HepG2 (cell line): Measurements from ENCODE around the gene ZNF597. TPM values are rescaled to one million over a fixed set of nuclear protein-coding genes. Genes with fewer than 3 reads are reported as not detected.

Experiments
- CC2D1A ChIP-seq: sonication (generic); formaldehyde crosslinking; IDR thresholded peaks from 2 replicates; pipeline ENCODE4 v1.8.1; 2023; ENCODE audit warnings: mild to moderate bottlenecking, missing genetic modification reagents
- ESRRA ChIP-seq: sonication (generic); formaldehyde crosslinking; IDR thresholded peaks from 2 replicates; pipeline ENCODE4 v1.5.1; 2020; ENCODE audit warnings: mild to moderate bottlenecking, low read depth, missing genetic modification reagents
- HDAC1 ChIP-seq: sonication (generic); formaldehyde crosslinking; IDR thresholded peaks from 2 replicates; pipeline ENCODE4 v1.5.1; 2020; ENCODE audit warnings: mild to moderate bottlenecking, missing genetic modification reagents
- HDAC6 ChIP-seq: fragments of 200-600 bp; sonication (generic); IDR thresholded peaks from 2 replicates; pipeline ENCODE4 v1.7.0; 2017; ENCODE audit warnings: mild to moderate bottlenecking, antibody characterized with exemption, low read length, low read depth
- NPAS2 ChIP-seq: sonication (generic); formaldehyde crosslinking; IDR thresholded peaks from 2 replicates; pipeline ENCODE4 v1.8.0; 2022; ENCODE audit warnings: mild to moderate bottlenecking, missing genetic modification reagents, borderline replicate concordance
- ONECUT2 ChIP-seq: sonication (generic); formaldehyde crosslinking; IDR thresholded peaks from 2 replicates; pipeline ENCODE4 v1.4.0; 2020; ENCODE audit warnings: missing genetic modification reagents
- REXO4 ChIP-seq: sonication (generic); formaldehyde crosslinking; IDR thresholded peaks from 2 replicates; pipeline ENCODE4 v1.8.0; 2022; ENCODE audit warnings: missing genetic modification reagents, mild to moderate bottlenecking, borderline replicate concordance
- ZNF350 ChIP-seq: sonication (generic); formaldehyde crosslinking; IDR thresholded peaks from 2 replicates; pipeline ENCODE4 v1.4.0; 2020; ENCODE audit warnings: mild to moderate bottlenecking, low read depth, missing genetic modification reagents, borderline replicate concordance
- ZNF839 ChIP-seq: sonication (generic); formaldehyde crosslinking; IDR thresholded peaks from 2 replicates; pipeline ENCODE4 v1.4.0; 2020; ENCODE audit warnings: missing genetic modification reagents, mild to moderate bottlenecking, borderline replicate concordance
- polyA plus RNA-seq, 8 experiments: library from polyadenylated mRNA; depleted of rRNA in 3 of 8; stranded (reverse) in 7 of 8; unstranded in 1 of 8; fragments of >200 nt; fragmentation: Illumina TruSeq in 4 of 8; extraction: Trizol in 4 of 8; gene quantifications; 2 replicates each; pipeline versions ENCODE4 v1.2.1 to v1.2.3, GENCODE V29; 2011 to 2016; ENCODE audit warnings: low read depth in 4 of 8, missing spikeins in 1 of 8, mixed read lengths in 1 of 8; ENCODE audit not compliant: insufficient read depth in 1 of 8
- total RNA-seq, 5 experiments: library from RNA; depleted of rRNA; stranded (reverse); fragments of >200 nt; fragmentation: Illumina TruSeq; extraction: Trizol; gene quantifications; 2 replicates each; pipeline ENCODE4 v1.2.3, GENCODE V29; 2016; ENCODE audit warnings: low read depth in 1 of 5
- TF ChIP-seq, protein P1 (sequence below): sonication (generic); formaldehyde crosslinking; IDR thresholded peaks from 2 replicates; pipeline ENCODE4 v1.9.0; 2021; ENCODE audit warnings: mild to moderate bottlenecking, missing genetic modification reagents
- TF ChIP-seq, protein P2 (sequence below): IDR thresholded peaks from 2 replicates; pipeline ENCODE4 v1.6.1; 2016; ENCODE audit warnings: low read depth
- TF ChIP-seq, protein P3 (sequence below): sonication (generic); formaldehyde crosslinking; IDR thresholded peaks from 2 replicates; pipeline ENCODE4 v1.9.0; 2022; ENCODE audit warnings: missing genetic modification reagents, mild to moderate bottlenecking, borderline replicate concordance
- TF ChIP-seq, protein P4 (sequence below): sonication (generic); formaldehyde crosslinking; IDR thresholded peaks from 2 replicates; pipeline ENCODE4 v1.8.1; 2022; ENCODE audit warnings: mild to moderate bottlenecking, missing genetic modification reagents
- TF ChIP-seq, protein P5 (sequence below): sonication (generic); formaldehyde crosslinking; IDR thresholded peaks from 2 replicates; pipeline ENCODE4 v1.4.0; 2020; ENCODE audit warnings: low read depth, mild to moderate bottlenecking, missing genetic modification reagents

Gene ZNF597
- total and polyA plus RNA-seq, 2 of the 13 experiments (the other 11 are each of a cell fraction or from before 2014, with no cell fraction given): 1.3 to 2.4 TPM

DNA sequence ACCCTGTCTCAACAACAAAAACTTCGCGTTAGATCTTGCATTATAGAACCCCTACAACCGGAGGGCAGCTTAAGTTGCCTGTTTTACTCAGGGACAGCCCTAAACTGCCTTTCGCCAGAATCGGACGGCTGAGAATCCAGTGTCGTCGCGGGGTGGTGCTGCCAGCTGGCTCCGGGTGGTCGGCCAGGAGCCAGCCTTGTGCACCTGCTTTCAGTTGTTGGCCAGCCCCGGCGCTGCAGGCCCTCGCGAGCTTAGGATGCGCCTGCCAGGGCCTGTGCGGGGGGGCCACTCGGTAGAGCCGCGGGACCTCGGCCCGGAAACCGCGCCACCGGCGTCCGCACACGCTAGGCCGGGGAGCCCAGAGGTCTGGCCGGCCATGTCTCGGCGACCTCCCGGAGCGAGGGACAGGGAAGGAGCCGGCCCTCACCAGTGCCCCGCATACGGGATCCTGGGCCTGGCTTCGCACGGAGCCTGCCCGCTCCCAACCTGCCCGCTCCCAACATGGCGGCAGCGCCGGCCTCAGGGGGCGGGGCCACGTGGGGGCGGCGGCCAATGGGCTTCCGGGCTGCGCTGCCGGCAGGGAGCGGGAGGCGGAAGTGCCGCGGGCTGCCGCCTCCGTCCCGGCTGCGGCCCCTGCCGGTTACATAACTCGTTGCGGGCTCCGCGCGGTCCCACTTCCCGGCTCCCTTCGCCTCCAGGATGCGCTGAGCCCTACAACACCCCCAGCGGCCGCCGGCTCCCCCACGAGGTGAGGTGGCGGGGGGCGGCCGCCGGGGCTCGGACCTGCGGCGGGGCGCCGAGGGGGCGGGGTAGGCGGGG lies 14.3 kb upstream of the ZNF597 start (continued):
- TF ChIP-seq, protein P1, sequence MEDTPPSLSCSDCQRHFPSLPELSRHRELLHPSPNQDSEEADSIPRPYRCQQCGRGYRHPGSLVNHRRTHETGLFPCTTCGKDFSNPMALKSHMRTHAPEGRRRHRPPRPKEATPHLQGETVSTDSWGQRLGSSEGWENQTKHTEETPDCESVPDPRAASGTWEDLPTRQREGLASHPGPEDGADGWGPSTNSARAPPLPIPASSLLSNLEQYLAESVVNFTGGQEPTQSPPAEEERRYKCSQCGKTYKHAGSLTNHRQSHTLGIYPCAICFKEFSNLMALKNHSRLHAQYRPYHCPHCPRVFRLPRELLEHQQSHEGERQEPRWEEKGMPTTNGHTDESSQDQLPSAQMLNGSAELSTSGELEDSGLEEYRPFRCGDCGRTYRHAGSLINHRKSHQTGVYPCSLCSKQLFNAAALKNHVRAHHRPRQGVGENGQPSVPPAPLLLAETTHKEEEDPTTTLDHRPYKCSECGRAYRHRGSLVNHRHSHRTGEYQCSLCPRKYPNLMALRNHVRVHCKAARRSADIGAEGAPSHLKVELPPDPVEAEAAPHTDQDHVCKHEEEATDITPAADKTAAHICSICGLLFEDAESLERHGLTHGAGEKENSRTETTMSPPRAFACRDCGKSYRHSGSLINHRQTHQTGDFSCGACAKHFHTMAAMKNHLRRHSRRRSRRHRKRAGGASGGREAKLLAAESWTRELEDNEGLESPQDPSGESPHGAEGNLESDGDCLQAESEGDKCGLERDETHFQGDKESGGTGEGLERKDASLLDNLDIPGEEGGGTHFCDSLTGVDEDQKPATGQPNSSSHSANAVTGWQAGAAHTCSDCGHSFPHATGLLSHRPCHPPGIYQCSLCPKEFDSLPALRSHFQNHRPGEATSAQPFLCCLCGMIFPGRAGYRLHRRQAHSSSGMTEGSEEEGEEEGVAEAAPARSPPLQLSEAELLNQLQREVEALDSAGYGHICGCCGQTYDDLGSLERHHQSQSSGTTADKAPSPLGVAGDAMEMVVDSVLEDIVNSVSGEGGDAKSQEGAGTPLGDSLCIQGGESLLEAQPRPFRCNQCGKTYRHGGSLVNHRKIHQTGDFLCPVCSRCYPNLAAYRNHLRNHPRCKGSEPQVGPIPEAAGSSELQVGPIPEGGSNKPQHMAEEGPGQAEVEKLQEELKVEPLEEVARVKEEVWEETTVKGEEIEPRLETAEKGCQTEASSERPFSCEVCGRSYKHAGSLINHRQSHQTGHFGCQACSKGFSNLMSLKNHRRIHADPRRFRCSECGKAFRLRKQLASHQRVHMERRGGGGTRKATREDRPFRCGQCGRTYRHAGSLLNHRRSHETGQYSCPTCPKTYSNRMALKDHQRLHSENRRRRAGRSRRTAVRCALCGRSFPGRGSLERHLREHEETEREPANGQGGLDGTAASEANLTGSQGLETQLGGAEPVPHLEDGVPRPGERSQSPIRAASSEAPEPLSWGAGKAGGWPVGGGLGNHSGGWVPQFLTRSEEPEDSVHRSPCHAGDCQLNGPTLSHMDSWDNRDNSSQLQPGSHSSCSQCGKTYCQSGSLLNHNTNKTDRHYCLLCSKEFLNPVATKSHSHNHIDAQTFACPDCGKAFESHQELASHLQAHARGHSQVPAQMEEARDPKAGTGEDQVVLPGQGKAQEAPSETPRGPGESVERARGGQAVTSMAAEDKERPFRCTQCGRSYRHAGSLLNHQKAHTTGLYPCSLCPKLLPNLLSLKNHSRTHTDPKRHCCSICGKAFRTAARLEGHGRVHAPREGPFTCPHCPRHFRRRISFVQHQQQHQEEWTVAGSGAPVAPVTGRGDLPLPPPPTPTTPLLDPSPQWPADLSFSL (CRISPR knock-in tag): no peak
- TF ChIP-seq ONECUT2 (0 out of 2 replicates have a peak, but pooled peaks have one; percentile 33), REXO4 (CRISPR knock-in tag) (no peak), NPAS2 (CRISPR knock-in tag) (no peak), ESRRA (CRISPR knock-in tag) (0 out of 2 replicates have a peak, but pooled peaks have one; percentile 39), ZNF839 (0 out of 2 replicates have a peak, but pooled peaks have one; percentile 35), HDAC6 (no peak), HDAC1 (peak; percentile 89), ZNF350 (peak; percentile 63), CC2D1A (CRISPR knock-in tag) (no peak)
- TF ChIP-seq, protein P2, sequence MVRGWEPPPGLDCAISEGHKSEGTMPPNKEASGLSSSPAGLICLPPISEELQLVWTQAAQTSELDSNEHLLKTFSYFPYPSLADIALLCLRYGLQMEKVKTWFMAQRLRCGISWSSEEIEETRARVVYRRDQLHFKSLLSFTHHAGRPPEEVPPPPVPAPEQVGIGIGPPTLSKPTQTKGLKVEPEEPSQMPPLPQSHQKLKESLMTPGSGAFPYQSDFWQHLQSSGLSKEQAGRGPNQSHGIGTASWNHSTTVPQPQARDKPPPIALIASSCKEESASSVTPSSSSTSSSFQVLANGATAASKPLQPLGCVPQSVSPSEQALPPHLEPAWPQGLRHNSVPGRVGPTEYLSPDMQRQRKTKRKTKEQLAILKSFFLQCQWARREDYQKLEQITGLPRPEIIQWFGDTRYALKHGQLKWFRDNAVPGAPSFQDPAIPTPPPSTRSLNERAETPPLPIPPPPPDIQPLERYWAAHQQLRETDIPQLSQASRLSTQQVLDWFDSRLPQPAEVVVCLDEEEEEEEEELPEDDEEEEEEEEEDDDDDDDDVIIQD (CRISPR knock-in tag): no peak
- TF ChIP-seq, protein P3, sequence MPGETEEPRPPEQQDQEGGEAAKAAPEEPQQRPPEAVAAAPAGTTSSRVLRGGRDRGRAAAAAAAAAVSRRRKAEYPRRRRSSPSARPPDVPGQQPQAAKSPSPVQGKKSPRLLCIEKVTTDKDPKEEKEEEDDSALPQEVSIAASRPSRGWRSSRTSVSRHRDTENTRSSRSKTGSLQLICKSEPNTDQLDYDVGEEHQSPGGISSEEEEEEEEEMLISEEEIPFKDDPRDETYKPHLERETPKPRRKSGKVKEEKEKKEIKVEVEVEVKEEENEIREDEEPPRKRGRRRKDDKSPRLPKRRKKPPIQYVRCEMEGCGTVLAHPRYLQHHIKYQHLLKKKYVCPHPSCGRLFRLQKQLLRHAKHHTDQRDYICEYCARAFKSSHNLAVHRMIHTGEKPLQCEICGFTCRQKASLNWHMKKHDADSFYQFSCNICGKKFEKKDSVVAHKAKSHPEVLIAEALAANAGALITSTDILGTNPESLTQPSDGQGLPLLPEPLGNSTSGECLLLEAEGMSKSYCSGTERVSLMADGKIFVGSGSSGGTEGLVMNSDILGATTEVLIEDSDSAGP (CRISPR knock-in tag): peak; percentile 64; the same call in 1 of the 2 replicates
- TF ChIP-seq, protein P4, sequence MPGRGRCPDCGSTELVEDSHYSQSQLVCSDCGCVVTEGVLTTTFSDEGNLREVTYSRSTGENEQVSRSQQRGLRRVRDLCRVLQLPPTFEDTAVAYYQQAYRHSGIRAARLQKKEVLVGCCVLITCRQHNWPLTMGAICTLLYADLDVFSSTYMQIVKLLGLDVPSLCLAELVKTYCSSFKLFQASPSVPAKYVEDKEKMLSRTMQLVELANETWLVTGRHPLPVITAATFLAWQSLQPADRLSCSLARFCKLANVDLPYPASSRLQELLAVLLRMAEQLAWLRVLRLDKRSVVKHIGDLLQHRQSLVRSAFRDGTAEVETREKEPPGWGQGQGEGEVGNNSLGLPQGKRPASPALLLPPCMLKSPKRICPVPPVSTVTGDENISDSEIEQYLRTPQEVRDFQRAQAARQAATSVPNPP (CRISPR knock-in tag): peak; percentile 74; the same call in 1 of the 2 replicates
- TF ChIP-seq, protein P5, sequence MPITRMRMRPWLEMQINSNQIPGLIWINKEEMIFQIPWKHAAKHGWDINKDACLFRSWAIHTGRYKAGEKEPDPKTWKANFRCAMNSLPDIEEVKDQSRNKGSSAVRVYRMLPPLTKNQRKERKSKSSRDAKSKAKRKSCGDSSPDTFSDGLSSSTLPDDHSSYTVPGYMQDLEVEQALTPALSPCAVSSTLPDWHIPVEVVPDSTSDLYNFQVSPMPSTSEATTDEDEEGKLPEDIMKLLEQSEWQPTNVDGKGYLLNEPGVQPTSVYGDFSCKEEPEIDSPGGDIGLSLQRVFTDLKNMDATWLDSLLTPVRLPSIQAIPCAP: no peak
